Measurements from ENCODE around the gene FCGR3A.
"Not testable (repeated sequence)": the region's sequence is repeated elsewhere in the genome, so short reads cannot be mapped to it uniquely, and the experiment has no call there.

GRCh38 chr1:161588596-161588995 is 39.0 kb upstream of the FCGR3A start:
- not testable (repeated sequence) for TF ChIP-seq CTCF (conservative IDR thresholded peaks at IDR 0.05; ENCODE audit: low read depth in 2 of 2); POLR2AphosphoS5 (IDR thresholded peaks at IDR 0.05; ENCODE audit: low read depth); ETS1 (IDR thresholded peaks at IDR 0.05)

Measured in GM23338 (cell line).